Limb (tissue), 2 donors: ENCODE data around the gene NR1I2.
A peak's percentile ranks its signal among the peaks of the same experiment; 100 is the strongest.

Experiments used
- DNase-seq, 2 donors: peaks; one replicate each; pipeline ENCODE4 v3.0.0-alpha.2; 2016; ENCODE audit errors: extremely low spot score in 2 of 2

The NR1I2 gene

GRCh38 chr3:119778811-119779210, 3.1 kb upstream of the NR1I2 start:
- DNase-seq: peak in 1 of 2 donors; percentile 4

- DNase-seq: no peak
These were observed 2.0 kb upstream of the NR1I2 start for GRCh38 chr3:119779731-119780383.

- DNase-seq: no peak
These were observed 559 bp downstream of the NR1I2 start for GRCh38 chr3:119782460-119782859.

- no peak for DNase-seq
These were observed 1.4 kb downstream of the NR1I2 start for GRCh38 chr3:119783255-119783654.

- DNase-seq: no peak
These were observed 2.0 kb downstream of the NR1I2 start for GRCh38 chr3:119783883-119784282.

- DNase-seq: no peak
These were observed 4.5 kb downstream of the NR1I2 start for GRCh38 chr3:119786409-119786808.

GRCh38 chr3:119790369-119790768, 8.5 kb downstream of the NR1I2 start:
- DNase-seq: no peak

- DNase-seq: no peak
These were observed 10.4 kb downstream of the NR1I2 start for GRCh38 chr3:119792270-119792669.

GRCh38 chr3:119794401-119794800, 12.5 kb downstream of the NR1I2 start:
- no peak for DNase-seq

GRCh38 chr3:119794971-119795612, 13.2 kb downstream of the NR1I2 start:
- DNase-seq: no peak

- no peak for DNase-seq
These were observed 13.9 kb downstream of the NR1I2 start for GRCh38 chr3:119795849-119796248.

- no peak for DNase-seq
These were observed 14.5 kb downstream of the NR1I2 start for GRCh38 chr3:119796368-119796767.

GRCh38 chr3:119796785-119797184, 14.9 kb downstream of the NR1I2 start:
- no peak for DNase-seq

- DNase-seq: no peak
These were observed 18.9 kb downstream of the NR1I2 start for GRCh38 chr3:119800844-119801243.

- DNase-seq: no peak
These were observed 26.3 kb downstream of the NR1I2 start for GRCh38 chr3:119808244-119808643.

GRCh38 chr3:119808843-119809242, 26.9 kb downstream of the NR1I2 start:
- no peak for DNase-seq

- DNase-seq: no peak
These were observed 27.5 kb downstream of the NR1I2 start for GRCh38 chr3:119809249-119810017.

GRCh38 chr3:119810018-119810435, 28.1 kb downstream of the NR1I2 start:
- no peak for DNase-seq

- no peak for DNase-seq
These were observed 30.7 kb downstream of the NR1I2 start for GRCh38 chr3:119812491-119813058.

- no peak for DNase-seq
These were observed 33.8 kb downstream of the NR1I2 start for GRCh38 chr3:119815716-119816115.

GRCh38 chr3:119817071-119817470, 35.2 kb downstream of the NR1I2 start:
- DNase-seq: no peak
